A549 (cell line): ENCODE measurements around the gene ATG9A. TPM values are rescaled to one million over a fixed set of nuclear protein-coding genes. Genes with fewer than 3 reads are reported as not detected.

Experiments
- ATAC-seq, 2 experiments: fragments of 200-7000 bp in 1 of 2; fragments of >200 bp in 1 of 2; cut with Nextera tagmentation in 1 of 2; cut with Tn5 transposase in 1 of 2; 3 replicates each; pipeline versions ENCODE4 v1.8.0 to v1.9.1; 2018 to 2020; ENCODE audit warnings: mild to moderate bottlenecking in 1 of 2, moderate library complexity in 1 of 2
- CTCF ChIA-PET: fragments of 300-600 bp; sonication (Branson Sonifier 250); formaldehyde crosslinking; extraction: SDS; loops from one replicate; lab custom pipeline; 2021; ENCODE audit warnings: antibody characterized with exemption, inconsistent platforms; lab: Yijun Ruan, JAX
- POLR2A ChIA-PET: fragments of 350-600 bp; formaldehyde crosslinking; extraction: SDS; loops from one replicate; lab custom pipeline; 2021; ENCODE audit warnings: antibody characterized with exemption, inconsistent platforms; lab: Yijun Ruan, JAX
- DNase-seq, 2 experiments: peaks; one replicate each; pipeline versions ENCODE4 v3.0.0 to v3.0.0-alpha.2; 2011 to 2016; ENCODE audit warnings: low read depth in 1 of 2, low spot score in 1 of 2
- FAIRE-seq: peaks from 2 replicates; lab custom pipeline; 2011; peaks lifted over from hg19 to GRCh38; lab: Jason Lieb, UNC
- H3K27ac ChIP-seq, 2 experiments: fragments of >200 bp; sonication (Bioruptor Twin); formaldehyde crosslinking; 3 replicates each; pipeline ENCODE4 v1.5.1; 2016 to 2017
- H3K4me1 ChIP-seq: fragments of >200 bp; sonication (Bioruptor Twin); formaldehyde crosslinking; 3 replicates; pipeline ENCODE4 v1.6.1; 2016
- H3K4me2 ChIP-seq: fragments of >200 bp; sonication (Bioruptor Twin); formaldehyde crosslinking; 3 replicates; pipeline ENCODE4 v1.6.1; 2016
- H3K4me3 ChIP-seq: fragments of >200 bp; sonication (Bioruptor Twin); formaldehyde crosslinking; 3 replicates; pipeline ENCODE4 v1.5.1; 2016
- H3K9me3 ChIP-seq: fragments of >200 bp; sonication (Bioruptor Twin); formaldehyde crosslinking; 3 replicates; pipeline ENCODE4 v1.6.1; 2016
- ATOH8 ChIP-seq: fragments of 250-450 bp; sonication (Bioruptor Pico); IDR thresholded peaks from 2 replicates; pipeline ENCODE4 v1.5.0; 2020; ENCODE audit warnings: low read depth, mild to moderate bottlenecking, moderate library complexity
- BHLHE40 ChIP-seq: IDR thresholded peaks from 2 replicates; pipeline ENCODE4 v1.6.1; 2012; ENCODE audit warnings: low read depth, low read length, inconsistent platforms
- CBX8 ChIP-seq: fragments of 200-600 bp; sonication (generic); IDR thresholded peaks from 2 replicates; pipeline ENCODE4 v1.6.1; 2016
- CEBPB ChIP-seq, 2 experiments: fragments of >200 bp in 1 of 2; sonication (Bioruptor Twin) in 1 of 2; formaldehyde crosslinking in 1 of 2; IDR thresholded peaks; 2 replicates each; pipeline ENCODE4 v1.6.1; 2012 to 2016
- CHD2 ChIP-seq: fragments of 150-350 bp; IDR thresholded peaks from 2 replicates; pipeline ENCODE4 v1.6.1; 2014; ENCODE audit warnings: low read length; ENCODE audit not compliant: partially characterized antibody
- CHD4 ChIP-seq: fragments of 200-600 bp; sonication (generic); IDR thresholded peaks from 2 replicates; pipeline ENCODE4 v1.6.1; 2016; ENCODE audit warnings: antibody characterized with exemption, mild to moderate bottlenecking, borderline replicate concordance
- CTCF ChIP-seq: fragments of >200 bp; sonication (Bioruptor Twin); formaldehyde crosslinking; IDR thresholded peaks from 3 replicates; pipeline ENCODE4 v1.5.1; 2016
- EHF ChIP-seq: fragments of 250-450 bp; sonication (Bioruptor Pico); IDR thresholded peaks from 2 replicates; pipeline ENCODE4 v1.5.0; 2020; ENCODE audit warnings: mild to moderate bottlenecking
- EHMT2 ChIP-seq: fragments of 200-600 bp; sonication (generic); IDR thresholded peaks from 2 replicates; pipeline ENCODE4 v1.6.1; 2016; ENCODE audit warnings: antibody characterized with exemption, low read depth, mild to moderate bottlenecking, moderate library complexity
- ELK1 ChIP-seq: fragments of 150-350 bp; IDR thresholded peaks from 2 replicates; pipeline ENCODE4 v1.6.1; 2014; ENCODE audit warnings: low read depth, mild to moderate bottlenecking, low read length
- FOSB ChIP-seq: fragments of 250-450 bp; sonication (Bioruptor Pico); IDR thresholded peaks from 2 replicates; pipeline ENCODE4 v1.5.0; 2020; ENCODE audit warnings: mild to moderate bottlenecking, moderate library complexity
- HES2 ChIP-seq: fragments of >200 bp; sonication (Bioruptor Twin); formaldehyde crosslinking; IDR thresholded peaks from 2 replicates; pipeline ENCODE4 v1.6.1; 2016
- HOXA7 ChIP-seq: fragments of 250-450 bp; sonication (Bioruptor Pico); IDR thresholded peaks from 2 replicates; pipeline ENCODE4 v1.5.0; 2020; ENCODE audit warnings: mild to moderate bottlenecking, moderate library complexity
- JUN ChIP-seq, 2 experiments: fragments of >200 bp; sonication (Bioruptor Twin); formaldehyde crosslinking; IDR thresholded peaks; 2 replicates in 1 of 2; 3 replicates in 1 of 2; pipeline ENCODE4 v1.6.1; 2016 to 2017
- JUNB ChIP-seq: fragments of >200 bp; sonication (Bioruptor Twin); formaldehyde crosslinking; IDR thresholded peaks from 2 replicates; pipeline ENCODE4 v1.6.1; 2016
- MAZ ChIP-seq: fragments of 150-350 bp; IDR thresholded peaks from 2 replicates; pipeline ENCODE4 v1.6.1; 2014; ENCODE audit warnings: antibody characterized with exemption, low read depth, low read length, borderline replicate concordance
- PHF8 ChIP-seq: fragments of 200-600 bp; sonication (generic); IDR thresholded peaks from 2 replicates; pipeline ENCODE4 v1.6.1; 2016; ENCODE audit warnings: low read depth, mild to moderate bottlenecking, antibody characterized with exemption, moderate library complexity, borderline replicate concordance
- POLR2A ChIP-seq: IDR thresholded peaks from 2 replicates; pipeline ENCODE4 v1.6.1; 2012; ENCODE audit warnings: mild to moderate bottlenecking, low read length
- POLR2AphosphoS2 ChIP-seq: conservative IDR thresholded peaks from 2 replicates; pipeline ENCODE4 v1.6.1; 2012; ENCODE audit warnings: low read length, improper control_type of control experiment, inconsistent platforms
- RNF2 ChIP-seq: fragments of 200-600 bp; sonication (generic); IDR thresholded peaks from 2 replicates; pipeline ENCODE4 v1.6.1; 2016; ENCODE audit warnings: low read depth, mild to moderate bottlenecking, antibody characterized with exemption, moderate library complexity, borderline replicate concordance
- SREBF2 ChIP-seq: fragments of 450-650 bp; IDR thresholded peaks from 2 replicates; pipeline ENCODE4 v1.6.1; 2014; ENCODE audit warnings: mild to moderate bottlenecking, moderate library complexity
- TP53 ChIP-seq: fragments of 250-450 bp; sonication (Bioruptor Pico); IDR thresholded peaks from 2 replicates; pipeline ENCODE4 v1.5.0; 2021; ENCODE audit warnings: mild to moderate bottlenecking, moderate library complexity
- ZSCAN20 ChIP-seq: fragments of 250-450 bp; sonication (Bioruptor Pico); IDR thresholded peaks from 2 replicates; pipeline ENCODE4 v1.8.0; 2022; ENCODE audit warnings: mild to moderate bottlenecking, moderate library complexity
- WGBS: methylation state at CpG from one replicate; pipeline ENCODE4 v1.1.6; 2017; ENCODE audit errors: missing lambda C conversion rate; 5-methylcytosine and 5-hydroxymethylcytosine counted together
- polyA plus RNA-seq, 4 experiments: library from polyadenylated mRNA; depleted of rRNA in 3 of 4; stranded (reverse); fragments of >200 nt; fragmentation: RNase III in 1 of 4; extraction: RNeasy Plus Mini Kit Qiagen cat#74134 plus additional on column Dnase treatment in 1 of 4; gene quantifications; 2 replicates in 3 of 4; 3 replicates in 1 of 4; pipeline ENCODE4 v1.2.3, GENCODE V29; 2011 to 2017

The ATG9A gene
- polyA plus RNA-seq, 2 of the 4 experiments (the other 2 are of a cell fraction) = 41.9 to 75.2 TPM

GRCh38 chr2:219186754-219187456, 42.5 kb downstream of the ATG9A start:
- Histone ChIP-seq H3K4me2 (no peak overlapping the region), H3K4me3 (no peak overlapping the region), H3K9me3 (no peaks in the 10 kb centered on the region), H3K27ac (no peak overlapping the region), H3K4me1 (no peaks in the 10 kb centered on the region)
- POLR2A ChIA-PET = interaction anchor here (0.6 kb wide), 1 partner anchor 456 kb away, joined by 3 read pairs; no protein-coding TSS in a partner anchor
- TF ChIP-seq FOSB (CRISPR knock-in tag) = no peak
- no peak for TF ChIP-seq BHLHE40
- TF ChIP-seq JUN (IDR thresholded peaks at IDR 0.05) = no peak
- TF ChIP-seq ZSCAN20 (CRISPR knock-in tag) = no peak
- no peak for TF ChIP-seq CBX8
- TF ChIP-seq ELK1 = no peak
- no peak for TF ChIP-seq ATOH8 (CRISPR knock-in tag)
- no peak for TF ChIP-seq EHF
- TF ChIP-seq EHMT2 = no peak
- no peak for TF ChIP-seq HOXA7 (CRISPR knock-in tag)
- no peak for TF ChIP-seq CEBPB (IDR thresholded peaks at IDR 0.05)
- no peak for TF ChIP-seq CHD4
- TF ChIP-seq HES2 = no peak
- TF ChIP-seq POLR2A = no peak
- TF ChIP-seq TP53 (CRISPR knock-in tag) = no peak
- CTCF ChIA-PET = interaction anchor here (0.6 kb wide), 1 partner anchor 102 kb away, joined by 4 read pairs; no protein-coding TSS in a partner anchor
- DNase-seq (no peak), ATAC-seq (no peak), FAIRE-seq (no peak)
- 91% methylated on average over 7 of the region's 7 CpGs for WGBS

GRCh38 chr2:219184121-219184520, 45.3 kb downstream of the ATG9A start:
- TF ChIP-seq PHF8 (no peak), SREBF2 (no peak), CHD2 (no peak), RNF2 (no peak), JUNB (no peak), POLR2AphosphoS2 (no peak), MAZ (no peak), CTCF (no peak)
- TF ChIP-seq, all 56 proteins: peak for 0
- DNase-seq (no peak), FAIRE-seq (no peak), ATAC-seq (no peak)
- Histone ChIP-seq H3K4me2 (no peak overlapping the region), H3K4me1 (peaks cover 7% of the 10 kb centered on the region), H3K4me3 (no peak overlapping the region), H3K27ac (no peak overlapping the region), H3K9me3 (no peaks in the 10 kb centered on the region)
- ChIA-PET POLR2A (no interaction called here), CTCF (interaction anchor here (0.7 to 4.0 kb wide), 4 partner anchors 10 to 110 kb away, joined by 4 to 24 read pairs (median 4); partner anchors contain the start of gene NHEJ1)
- WGBS = 91% methylated on average over 2 of the region's 2 CpGs
